DOHH2 (cell line): ENCODE data around the gene BAIAP2L1.

Experiments used
- H3F3A ChIP-seq: fragments of 200-600 bp; sonication (generic), shearing (Covaris generic); 2 replicates; pipeline ENCODE4 v1.6.0; 2016; ENCODE audit warnings: antibody characterized with exemption, mild to moderate bottlenecking; ENCODE audit not compliant: control insufficient read depth, insufficient read depth
- H3K27ac ChIP-seq: fragments of 200-600 bp; sonication (generic); 2 replicates; pipeline ENCODE4 v1.5.1; 2014; ENCODE audit warnings: low read depth, mild to moderate bottlenecking, low read length, moderate library complexity
- H3K27me3 ChIP-seq: fragments of 200-600 bp; sonication (generic); 2 replicates; pipeline ENCODE4 v1.6.1; 2014; ENCODE audit warnings: mild to moderate bottlenecking, low read length, mixed read lengths; ENCODE audit not compliant: control insufficient read depth
- H3K36me3 ChIP-seq: fragments of 200-600 bp; sonication (generic); 2 replicates; pipeline ENCODE4 v1.6.1; 2014; ENCODE audit warnings: mild to moderate bottlenecking, low read length, moderate library complexity, mixed read lengths; ENCODE audit not compliant: control insufficient read depth
- H3K4me1 ChIP-seq: fragments of 200-600 bp; sonication (generic); 2 replicates; pipeline ENCODE4 v1.6.1; 2014; ENCODE audit warnings: mild to moderate bottlenecking, low read length, mixed read lengths; ENCODE audit not compliant: control insufficient read depth
- H3K4me2 ChIP-seq: fragments of 200-600 bp; sonication (generic); 2 replicates; pipeline ENCODE4 v1.6.0; 2014; ENCODE audit warnings: mild to moderate bottlenecking, low read length, moderate library complexity
- H3K4me3 ChIP-seq: fragments of 200-600 bp; sonication (generic); 2 replicates; pipeline ENCODE4 v1.5.1; 2014; ENCODE audit warnings: mild to moderate bottlenecking, low read length, mixed read lengths
- H3K79me2 ChIP-seq: fragments of 200-600 bp; sonication (generic); 2 replicates; pipeline ENCODE4 v1.6.1; 2014; ENCODE audit warnings: mild to moderate bottlenecking, low read length, mixed read lengths; ENCODE audit not compliant: control insufficient read depth
- H3K9me2 ChIP-seq: fragments of 200-600 bp; sonication (generic); replicated peaks from 2 replicates; pipeline ENCODE4 v1.6.1; 2014; ENCODE audit warnings: mild to moderate bottlenecking, low read length, mixed read lengths; ENCODE audit not compliant: control insufficient read depth
- H3K9me3 ChIP-seq: fragments of 200-600 bp; sonication (generic); 2 replicates; pipeline ENCODE4 v1.6.1; 2014; ENCODE audit warnings: antibody characterized with exemption, low read length, mixed read lengths; ENCODE audit not compliant: control insufficient read depth, insufficient read depth
- H4K20me1 ChIP-seq: fragments of 200-600 bp; sonication (generic); 2 replicates; pipeline ENCODE4 v1.6.0; 2014; ENCODE audit warnings: low read depth, mild to moderate bottlenecking, antibody characterized with exemption, low read length, moderate library complexity; ENCODE audit not compliant: control insufficient read depth, insufficient read depth
- CTCF ChIP-seq: fragments of 200-600 bp; sonication (generic); IDR thresholded peaks from one replicate; pipeline ENCODE4 v1.5.1; 2014; ENCODE audit warnings: antibody characterized with exemption, mild to moderate bottlenecking, low read depth, low read length; ENCODE audit not compliant: poor library complexity, severe bottlenecking
- EZH2phosphoT487 ChIP-seq: fragments of 200-600 bp; sonication (generic); IDR thresholded peaks from 2 replicates; pipeline ENCODE4 v1.6.1; 2017; ENCODE audit warnings: borderline replicate concordance, mild to moderate bottlenecking, antibody characterized with exemption, low read length, moderate library complexity, mixed read lengths

Gene BAIAP2L1

GRCh38 chr7:98329791-98330373, 71.0 kb downstream of the BAIAP2L1 start:
- Histone ChIP-seq H4K20me1 (no peaks in the 10 kb centered on the region; the same call in 1 of the 2 replicates), H3K4me1 (no peaks in the 10 kb centered on the region), H3K9me3 (no peaks in the 10 kb centered on the region), H3K4me3 (no peak overlapping the region), H3K27ac (no peak overlapping the region), H3K79me2 (no peaks in the 10 kb centered on the region), H3F3A (peaks cover 2% of the 10 kb centered on the region; the same call in 1 of the 2 replicates), H3K4me2 (no peak overlapping the region), H3K9me2 (no peaks in the 10 kb centered on the region), H3K27me3 (no peaks in the 10 kb centered on the region), H3K36me3 (no peaks in the 10 kb centered on the region)
- TF ChIP-seq EZH2phosphoT487 = no peak
- no peak for TF ChIP-seq CTCF

DNA sequence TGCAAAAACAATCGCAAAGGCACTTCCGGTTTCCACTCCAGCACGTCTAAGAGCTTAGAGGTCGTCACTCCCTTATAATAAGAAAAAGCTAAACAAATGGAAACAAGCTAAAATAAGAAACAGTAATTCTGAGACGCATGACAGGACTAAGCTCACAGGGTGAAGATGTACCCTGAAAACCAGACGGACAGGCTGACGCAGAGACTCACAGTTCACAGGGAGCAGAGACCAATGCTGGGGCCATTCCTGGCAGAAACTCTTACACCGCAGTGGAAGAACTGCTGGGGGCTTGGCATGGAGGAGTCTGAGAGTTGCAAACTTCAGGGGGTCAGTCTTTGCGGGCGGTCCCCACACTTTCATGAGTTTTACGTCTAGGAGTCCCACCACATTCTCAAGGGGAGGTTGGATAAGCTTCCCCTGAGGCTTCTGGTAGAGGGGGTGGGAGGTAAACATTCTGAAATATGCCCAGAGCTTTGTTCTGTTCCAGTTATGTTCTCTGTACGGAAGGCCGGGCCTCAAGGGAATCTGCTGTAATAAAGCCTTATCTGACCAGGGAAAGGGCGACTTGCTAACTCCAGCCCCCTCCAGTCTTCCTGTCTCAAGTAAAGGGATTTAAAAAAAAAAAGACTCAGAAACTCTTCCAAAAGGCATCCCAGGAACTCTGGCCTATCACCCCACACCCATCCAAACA, 71.6 kb downstream of the BAIAP2L1 start:
- no peak overlapping the region for H3K27ac ChIP-seq
- no peaks in the 10 kb centered on the region; the same call in 1 of the 2 replicates for H4K20me1 ChIP-seq
- peaks cover 2% of the 10 kb centered on the region; the same call in 1 of the 2 replicates for H3F3A ChIP-seq
- no peaks in the 10 kb centered on the region for H3K79me2 ChIP-seq
- no peaks in the 10 kb centered on the region for H3K9me3 ChIP-seq
- no peak for TF ChIP-seq CTCF
- no peak for TF ChIP-seq EZH2phosphoT487
- no peaks in the 10 kb centered on the region for H3K36me3 ChIP-seq
- H3K4me1 ChIP-seq = no peaks in the 10 kb centered on the region
- no peaks in the 10 kb centered on the region for H3K9me2 ChIP-seq
- H3K4me3 ChIP-seq = no peak overlapping the region
- H3K27me3 ChIP-seq = no peaks in the 10 kb centered on the region
- H3K4me2 ChIP-seq = no peak overlapping the region

- TF ChIP-seq CTCF = no peak
- TF ChIP-seq EZH2phosphoT487 = no peak
- Histone ChIP-seq H3K79me2 (no peaks in the 10 kb centered on the region), H3K4me1 (no peaks in the 10 kb centered on the region), H4K20me1 (no peaks in the 10 kb centered on the region; the same call in 1 of the 2 replicates), H3K27ac (no peak overlapping the region), H3K27me3 (no peaks in the 10 kb centered on the region), H3K4me3 (no peak overlapping the region), H3K9me2 (no peaks in the 10 kb centered on the region), H3K36me3 (no peaks in the 10 kb centered on the region), H3F3A (no peaks in the 10 kb centered on the region), H3K9me3 (no peaks in the 10 kb centered on the region), H3K4me2 (no peak overlapping the region)
These were observed 76.1 kb downstream of the BAIAP2L1 start for GRCh38 chr7:98324782-98325181.
